Measurements from ENCODE around the gene CRELD1.

CRELD1 gene

GRCh38 chr3:9934235-9934621 lies 594 bp downstream of the CRELD1 start:
- Histone ChIP-seq H3K4me1 (ENCODE audit: insufficient read depth, low read length, severe bottlenecking) (peaks cover 26% of the 10 kb centered on the region), H3K27ac (ENCODE audit: low read depth, low read length, poor library complexity, severe bottlenecking) (peak overlapping the region; percentile 62), H3K79me2 (ENCODE audit: insufficient read depth, low read length) (no peaks in the 10 kb centered on the region), H3K9me2 (ENCODE audit: low read depth, low read length) (no peaks in the 10 kb centered on the region), H3K9me3 (ENCODE audit: low read length) (no peaks in the 10 kb centered on the region), H3K4me2 (ENCODE audit: low read length) (peak overlapping the region; percentile 85), H2AFZ (ENCODE audit: low read length) (no peak overlapping the region), H3K9ac (ENCODE audit: low read length) (peak overlapping the region; percentile 81), H3F3A (ENCODE audit: insufficient read depth, low read length) (no peaks in the 10 kb centered on the region), H3K36me3 (ENCODE audit: insufficient read depth, low read length) (peaks cover 29% of the 10 kb centered on the region), H4K20me1 (ENCODE audit: insufficient read depth, low read length) (no peaks in the 10 kb centered on the region), H3K27me3 (ENCODE audit: insufficient read depth, low read length) (no peaks in the 10 kb centered on the region; the same call in 1 of the 2 replicates), H3K4me3 (ENCODE audit: low read depth, low read length, poor library complexity, severe bottlenecking) (peak overlapping the region; percentile 74)
- no peak for TF ChIP-seq EZH2 (IDR thresholded peaks at IDR 0.05; ENCODE audit: borderline replicate concordance, low read length)
- TF ChIP-seq, protein P1, sequence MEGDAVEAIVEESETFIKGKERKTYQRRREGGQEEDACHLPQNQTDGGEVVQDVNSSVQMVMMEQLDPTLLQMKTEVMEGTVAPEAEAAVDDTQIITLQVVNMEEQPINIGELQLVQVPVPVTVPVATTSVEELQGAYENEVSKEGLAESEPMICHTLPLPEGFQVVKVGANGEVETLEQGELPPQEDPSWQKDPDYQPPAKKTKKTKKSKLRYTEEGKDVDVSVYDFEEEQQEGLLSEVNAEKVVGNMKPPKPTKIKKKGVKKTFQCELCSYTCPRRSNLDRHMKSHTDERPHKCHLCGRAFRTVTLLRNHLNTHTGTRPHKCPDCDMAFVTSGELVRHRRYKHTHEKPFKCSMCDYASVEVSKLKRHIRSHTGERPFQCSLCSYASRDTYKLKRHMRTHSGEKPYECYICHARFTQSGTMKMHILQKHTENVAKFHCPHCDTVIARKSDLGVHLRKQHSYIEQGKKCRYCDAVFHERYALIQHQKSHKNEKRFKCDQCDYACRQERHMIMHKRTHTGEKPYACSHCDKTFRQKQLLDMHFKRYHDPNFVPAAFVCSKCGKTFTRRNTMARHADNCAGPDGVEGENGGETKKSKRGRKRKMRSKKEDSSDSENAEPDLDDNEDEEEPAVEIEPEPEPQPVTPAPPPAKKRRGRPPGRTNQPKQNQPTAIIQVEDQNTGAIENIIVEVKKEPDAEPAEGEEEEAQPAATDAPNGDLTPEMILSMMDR (IDR thresholded peaks at IDR 0.05; ENCODE audit: low read length) = peak; percentile 28; the same call in 1 of the 2 replicates

GRCh38 chr3:9934993-9935392 lies 1.4 kb downstream of the CRELD1 start:
- H3K27me3 ChIP-seq (ENCODE audit: insufficient read depth, low read length) = no peaks in the 10 kb centered on the region; the same call in 1 of the 2 replicates
- peak overlapping the region; percentile 74 for H3K4me3 ChIP-seq (ENCODE audit: low read depth, low read length, poor library complexity, severe bottlenecking)
- H3K9ac ChIP-seq (ENCODE audit: low read length) = peak overlapping the region; percentile 81
- peak overlapping the region; percentile 85 for H3K4me2 ChIP-seq (ENCODE audit: low read length)
- H3K4me1 ChIP-seq (ENCODE audit: insufficient read depth, low read length, severe bottlenecking) = peaks cover 26% of the 10 kb centered on the region
- no peak overlapping the region for H2AFZ ChIP-seq (ENCODE audit: low read length)
- H4K20me1 ChIP-seq (ENCODE audit: insufficient read depth, low read length) = no peaks in the 10 kb centered on the region
- H3K9me3 ChIP-seq (ENCODE audit: low read length) = no peaks in the 10 kb centered on the region
- peaks cover 29% of the 10 kb centered on the region for H3K36me3 ChIP-seq (ENCODE audit: insufficient read depth, low read length)
- peak overlapping the region; percentile 3 for H3K27ac ChIP-seq (ENCODE audit: low read depth, low read length, poor library complexity, severe bottlenecking)
- H3K9me2 ChIP-seq (ENCODE audit: low read depth, low read length) = no peaks in the 10 kb centered on the region
- no peaks in the 10 kb centered on the region for H3K79me2 ChIP-seq (ENCODE audit: insufficient read depth, low read length)
- H3F3A ChIP-seq (ENCODE audit: insufficient read depth, low read length) = no peaks in the 10 kb centered on the region
- TF ChIP-seq, protein P1 (IDR thresholded peaks at IDR 0.05; ENCODE audit: low read length) = no peak
- no peak for TF ChIP-seq EZH2 (IDR thresholded peaks at IDR 0.05; ENCODE audit: borderline replicate concordance, low read length)

DNA sequence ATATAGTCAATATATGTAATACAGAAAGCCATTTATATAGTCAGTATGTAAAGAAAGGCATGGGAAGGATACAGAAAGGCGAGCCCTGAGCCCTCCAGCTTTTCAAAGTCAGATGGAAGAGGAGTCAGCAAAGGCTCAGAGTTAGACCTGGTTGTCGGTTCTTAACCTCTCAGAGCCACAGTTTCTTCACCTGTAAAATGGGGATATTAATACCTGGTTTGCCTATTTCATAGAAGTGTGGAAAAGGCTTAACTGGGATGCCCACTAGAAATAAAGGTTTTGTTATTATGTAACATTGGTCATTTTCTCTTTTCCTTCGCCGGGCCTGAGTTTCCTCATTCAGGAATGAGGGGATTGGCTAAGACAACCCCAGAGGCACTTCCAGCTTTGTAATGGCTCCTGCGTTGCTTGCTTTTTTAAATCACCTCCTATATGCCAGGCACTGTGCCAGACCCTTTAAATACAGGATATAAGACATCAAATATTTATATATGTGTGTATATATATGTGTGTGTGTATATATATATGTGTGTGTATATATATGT lies 2.4 kb downstream of the CRELD1 start:
- H4K20me1 ChIP-seq (ENCODE audit: insufficient read depth, low read length) = no peaks in the 10 kb centered on the region
- H3K4me1 ChIP-seq (ENCODE audit: insufficient read depth, low read length, severe bottlenecking) = peaks cover 26% of the 10 kb centered on the region
- H3K36me3 ChIP-seq (ENCODE audit: insufficient read depth, low read length) = peaks cover 32% of the 10 kb centered on the region
- no peak for TF ChIP-seq EZH2 (IDR thresholded peaks at IDR 0.05; ENCODE audit: borderline replicate concordance, low read length)
- TF ChIP-seq, protein P1 (IDR thresholded peaks at IDR 0.05; ENCODE audit: low read length) = no peak
- peak overlapping the region; percentile 74 for H3K4me3 ChIP-seq (ENCODE audit: low read depth, low read length, poor library complexity, severe bottlenecking)
- H3K9me2 ChIP-seq (ENCODE audit: low read depth, low read length) = no peaks in the 10 kb centered on the region
- H3K27me3 ChIP-seq (ENCODE audit: insufficient read depth, low read length) = no peaks in the 10 kb centered on the region
- no peak overlapping the region for H3K27ac ChIP-seq (ENCODE audit: low read depth, low read length, poor library complexity, severe bottlenecking)
- H2AFZ ChIP-seq (ENCODE audit: low read length) = no peak overlapping the region
- H3K9ac ChIP-seq (ENCODE audit: low read length) = no peak overlapping the region; the same call in 1 of the 2 replicates
- H3F3A ChIP-seq (ENCODE audit: insufficient read depth, low read length) = no peaks in the 10 kb centered on the region
- no peaks in the 10 kb centered on the region for H3K9me3 ChIP-seq (ENCODE audit: low read length)
- H3K4me2 ChIP-seq (ENCODE audit: low read length) = peak overlapping the region; percentile 85; the same call in 1 of the 2 replicates
- H3K79me2 ChIP-seq (ENCODE audit: insufficient read depth, low read length) = no peaks in the 10 kb centered on the region
